ENCODE measurements around the gene EPAS1.

Gene EPAS1

DNA sequence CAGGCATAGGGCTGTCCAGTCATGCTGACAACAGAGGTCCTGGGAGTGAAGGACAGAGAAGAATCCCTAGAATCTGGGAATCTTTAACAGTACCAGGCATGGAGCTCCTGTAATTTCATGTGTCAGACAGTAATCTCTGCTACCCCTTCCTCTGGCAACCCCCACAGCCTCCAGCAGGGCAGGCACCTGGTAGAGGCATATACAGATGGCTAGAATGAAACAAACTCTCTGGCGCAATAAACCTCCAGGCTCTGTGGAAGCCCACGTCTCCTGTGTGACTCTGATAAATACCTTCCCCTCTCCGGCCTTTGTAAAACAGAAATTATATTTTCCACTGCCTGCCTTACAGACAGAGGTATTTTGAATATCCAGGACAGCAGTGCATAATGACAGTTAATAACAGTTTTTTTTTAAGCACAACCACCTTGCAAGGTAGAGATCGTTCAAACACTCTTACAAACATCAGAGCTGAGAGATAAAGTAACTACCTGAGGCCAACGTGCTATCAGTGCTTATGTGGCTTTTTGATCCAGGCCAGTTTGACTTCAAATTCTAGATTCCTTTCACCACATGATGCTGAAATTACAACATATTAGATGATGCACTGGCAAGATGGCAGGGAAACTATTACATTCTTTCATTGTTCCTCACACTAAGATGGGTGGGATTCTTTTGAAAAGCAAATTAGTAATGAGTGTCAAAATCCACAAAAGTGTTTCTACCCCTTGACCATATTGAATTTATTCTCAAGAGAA is 134.5 kb downstream of the EPAS1 start:
- no peak for ATAC-seq

DNA sequence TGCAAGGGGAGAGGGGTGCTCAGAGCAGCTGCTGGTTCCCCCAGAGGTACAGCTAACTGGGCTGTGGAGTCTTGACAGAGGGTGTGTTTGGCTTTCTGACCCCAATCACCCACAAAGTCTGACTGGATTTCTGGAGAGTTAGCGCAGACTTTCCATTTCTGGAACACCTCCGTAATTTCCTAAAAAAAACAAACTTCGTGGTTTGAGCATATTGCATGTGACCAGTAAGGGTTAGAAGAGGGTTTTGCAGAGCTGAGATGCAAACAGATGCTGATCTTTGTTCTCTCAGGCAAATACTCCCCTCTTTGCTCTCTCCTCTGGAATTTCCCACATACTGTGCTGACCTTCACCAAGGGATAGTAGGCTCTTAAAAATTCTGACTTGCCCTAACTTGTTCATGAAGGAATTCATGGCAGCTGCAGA is 137.7 kb downstream of the EPAS1 start:
- no peak for TF ChIP-seq ESRRG (CRISPR knock-in tag; IDR thresholded peaks at IDR 0.05)
- no peak for ATAC-seq

More for the DNA sequence above, 134.5 kb downstream of the EPAS1 start:
- TF ChIP-seq PPARA (CRISPR knock-in tag; IDR thresholded peaks at IDR 0.05; ENCODE audit: borderline replicate concordance): no peak
- TF ChIP-seq TOX (CRISPR knock-in tag; IDR thresholded peaks at IDR 0.05; ENCODE audit: borderline replicate concordance): no peak
- no peak for TF ChIP-seq ZC3H10 (CRISPR knock-in tag; IDR thresholded peaks at IDR 0.05)
- TF ChIP-seq TCF4 (CRISPR knock-in tag; IDR thresholded peaks at IDR 0.05; ENCODE audit: borderline replicate concordance): no peak
- TF ChIP-seq ZNF565 (CRISPR knock-in tag; conservative IDR thresholded peaks at IDR 0.05; ENCODE audit: low read depth): no peak
- TF ChIP-seq BACH2 (CRISPR knock-in tag; IDR thresholded peaks at IDR 0.05; ENCODE audit: borderline replicate concordance): no peak
- TF ChIP-seq, protein P1, sequence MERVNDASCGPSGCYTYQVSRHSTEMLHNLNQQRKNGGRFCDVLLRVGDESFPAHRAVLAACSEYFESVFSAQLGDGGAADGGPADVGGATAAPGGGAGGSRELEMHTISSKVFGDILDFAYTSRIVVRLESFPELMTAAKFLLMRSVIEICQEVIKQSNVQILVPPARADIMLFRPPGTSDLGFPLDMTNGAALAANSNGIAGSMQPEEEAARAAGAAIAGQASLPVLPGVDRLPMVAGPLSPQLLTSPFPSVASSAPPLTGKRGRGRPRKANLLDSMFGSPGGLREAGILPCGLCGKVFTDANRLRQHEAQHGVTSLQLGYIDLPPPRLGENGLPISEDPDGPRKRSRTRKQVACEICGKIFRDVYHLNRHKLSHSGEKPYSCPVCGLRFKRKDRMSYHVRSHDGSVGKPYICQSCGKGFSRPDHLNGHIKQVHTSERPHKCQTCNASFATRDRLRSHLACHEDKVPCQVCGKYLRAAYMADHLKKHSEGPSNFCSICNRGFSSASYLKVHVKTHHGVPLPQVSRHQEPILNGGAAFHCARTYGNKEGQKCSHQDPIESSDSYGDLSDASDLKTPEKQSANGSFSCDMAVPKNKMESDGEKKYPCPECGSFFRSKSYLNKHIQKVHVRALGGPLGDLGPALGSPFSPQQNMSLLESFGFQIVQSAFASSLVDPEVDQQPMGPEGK (CRISPR knock-in tag; IDR thresholded peaks at IDR 0.05; ENCODE audit: borderline replicate concordance): no peak
- no peak for TF ChIP-seq SNAI2 (CRISPR knock-in tag; IDR thresholded peaks at IDR 0.05)
- no peak for TF ChIP-seq CSDC2 (CRISPR knock-in tag; IDR thresholded peaks at IDR 0.05)
- no peak for TF ChIP-seq ESRRG (CRISPR knock-in tag; IDR thresholded peaks at IDR 0.05)
- TF ChIP-seq ZFP3 (CRISPR knock-in tag; IDR thresholded peaks at IDR 0.05): no peak
- TF ChIP-seq ISL1 (CRISPR knock-in tag; IDR thresholded peaks at IDR 0.05): no peak
- TF ChIP-seq ZNF70 (CRISPR knock-in tag; IDR thresholded peaks at IDR 0.05): no peak
- TF ChIP-seq, protein P2, sequence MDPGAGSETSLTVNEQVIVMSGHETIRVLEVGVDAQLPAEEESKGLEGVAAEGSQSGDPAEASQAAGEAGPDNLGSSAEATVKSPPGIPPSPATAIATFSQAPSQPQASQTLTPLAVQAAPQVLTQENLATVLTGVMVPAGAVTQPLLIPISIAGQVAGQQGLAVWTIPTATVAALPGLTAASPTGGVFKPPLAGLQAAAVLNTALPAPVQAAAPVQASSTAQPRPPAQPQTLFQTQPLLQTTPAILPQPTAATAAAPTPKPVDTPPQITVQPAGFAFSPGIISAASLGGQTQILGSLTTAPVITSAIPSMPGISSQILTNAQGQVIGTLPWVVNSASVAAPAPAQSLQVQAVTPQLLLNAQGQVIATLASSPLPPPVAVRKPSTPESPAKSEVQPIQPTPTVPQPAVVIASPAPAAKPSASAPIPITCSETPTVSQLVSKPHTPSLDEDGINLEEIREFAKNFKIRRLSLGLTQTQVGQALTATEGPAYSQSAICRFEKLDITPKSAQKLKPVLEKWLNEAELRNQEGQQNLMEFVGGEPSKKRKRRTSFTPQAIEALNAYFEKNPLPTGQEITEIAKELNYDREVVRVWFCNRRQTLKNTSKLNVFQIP (CRISPR knock-in tag; IDR thresholded peaks at IDR 0.05; ENCODE audit: borderline replicate concordance, low read depth): no peak

DNA sequence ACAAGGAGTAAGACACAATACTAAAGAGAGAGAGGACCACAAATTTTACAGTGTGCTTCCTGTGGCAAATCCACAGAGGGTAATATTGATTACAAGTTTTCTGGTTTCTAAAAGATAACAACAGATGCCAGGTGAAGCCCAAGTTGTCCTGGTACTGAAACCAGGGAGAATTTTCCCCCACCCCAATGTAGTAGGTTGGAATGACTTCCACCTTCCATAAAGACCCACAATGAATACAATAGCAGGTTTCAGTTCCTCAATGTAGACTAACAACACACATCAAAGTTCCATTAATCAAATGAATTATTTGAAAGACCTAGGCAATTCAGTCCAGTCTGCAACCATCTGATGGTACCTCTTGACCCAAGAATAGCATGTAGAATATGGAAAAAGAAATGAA is 138.1 kb downstream of the EPAS1 start:
- ATAC-seq: no peak

More for the DNA sequence above, 138.1 kb downstream of the EPAS1 start:
- TF ChIP-seq ZNF8 (CRISPR knock-in tag; IDR thresholded peaks at IDR 0.05) (no peak), PPARA (CRISPR knock-in tag; IDR thresholded peaks at IDR 0.05; ENCODE audit: borderline replicate concordance) (no peak), ZNF565 (CRISPR knock-in tag; conservative IDR thresholded peaks at IDR 0.05; ENCODE audit: low read depth) (no peak), RARB (CRISPR knock-in tag; IDR thresholded peaks at IDR 0.05) (no peak), SNAI2 (CRISPR knock-in tag; IDR thresholded peaks at IDR 0.05) (no peak), ISL1 (CRISPR knock-in tag; IDR thresholded peaks at IDR 0.05) (no peak), GLIS3 (CRISPR knock-in tag; IDR thresholded peaks at IDR 0.05) (no peak), ZFP30 (CRISPR knock-in tag; IDR thresholded peaks at IDR 0.05) (no peak), ESRRG (CRISPR knock-in tag; IDR thresholded peaks at IDR 0.05) (no peak)
- TF ChIP-seq, protein P3, sequence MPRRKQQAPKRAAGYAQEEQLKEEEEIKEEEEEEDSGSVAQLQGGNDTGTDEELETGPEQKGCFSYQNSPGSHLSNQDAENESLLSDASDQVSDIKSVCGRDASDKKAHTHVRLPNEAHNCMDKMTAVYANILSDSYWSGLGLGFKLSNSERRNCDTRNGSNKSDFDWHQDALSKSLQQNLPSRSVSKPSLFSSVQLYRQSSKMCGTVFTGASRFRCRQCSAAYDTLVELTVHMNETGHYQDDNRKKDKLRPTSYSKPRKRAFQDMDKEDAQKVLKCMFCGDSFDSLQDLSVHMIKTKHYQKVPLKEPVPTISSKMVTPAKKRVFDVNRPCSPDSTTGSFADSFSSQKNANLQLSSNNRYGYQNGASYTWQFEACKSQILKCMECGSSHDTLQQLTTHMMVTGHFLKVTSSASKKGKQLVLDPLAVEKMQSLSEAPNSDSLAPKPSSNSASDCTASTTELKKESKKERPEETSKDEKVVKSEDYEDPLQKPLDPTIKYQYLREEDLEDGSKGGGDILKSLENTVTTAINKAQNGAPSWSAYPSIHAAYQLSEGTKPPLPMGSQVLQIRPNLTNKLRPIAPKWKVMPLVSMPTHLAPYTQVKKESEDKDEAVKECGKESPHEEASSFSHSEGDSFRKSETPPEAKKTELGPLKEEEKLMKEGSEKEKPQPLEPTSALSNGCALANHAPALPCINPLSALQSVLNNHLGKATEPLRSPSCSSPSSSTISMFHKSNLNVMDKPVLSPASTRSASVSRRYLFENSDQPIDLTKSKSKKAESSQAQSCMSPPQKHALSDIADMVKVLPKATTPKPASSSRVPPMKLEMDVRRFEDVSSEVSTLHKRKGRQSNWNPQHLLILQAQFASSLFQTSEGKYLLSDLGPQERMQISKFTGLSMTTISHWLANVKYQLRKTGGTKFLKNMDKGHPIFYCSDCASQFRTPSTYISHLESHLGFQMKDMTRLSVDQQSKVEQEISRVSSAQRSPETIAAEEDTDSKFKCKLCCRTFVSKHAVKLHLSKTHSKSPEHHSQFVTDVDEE (CRISPR knock-in tag; IDR thresholded peaks at IDR 0.05): no peak
- TF ChIP-seq, protein P1 (CRISPR knock-in tag; IDR thresholded peaks at IDR 0.05; ENCODE audit: borderline replicate concordance): no peak
